ENCODE measurements around the gene PSD4.

- TF ChIP-seq POLR2A (IDR thresholded peaks at IDR 0.05; ENCODE audit: low read length) (no peak), GATA1 (IDR thresholded peaks at IDR 0.05; ENCODE audit: low read depth, low read length) (no peak)
These were observed 14.0 kb downstream of the PSD4 start for GRCh38 chr2:113187771-113188170.
